Caco-2 (cell line): Measurements from ENCODE around the gene NUP98. TPM values are rescaled to one million over a fixed set of nuclear protein-coding genes. Genes with fewer than 3 reads are reported as not detected.
"Not testable (repeated sequence)": the region's sequence is repeated elsewhere in the genome, so short reads cannot be mapped to it uniquely, and the experiment has no call there.

Source experiments
- BruUV-seq: library from RNA; stranded (reverse); fragments of 400-500 nt; replicated peaks from 2 replicates; lab custom pipeline; 2021; lab: Mats Ljungman, UMichigan
- CTCF ChIA-PET: fragments of 300-600 bp; sonication (Branson Sonifier 250); formaldehyde crosslinking; loops from one replicate; lab custom pipeline; 2022; ENCODE audit warnings: antibody characterized with exemption; lab: Charles Lee
- POLR2A ChIA-PET: fragments of 300-600 bp; sonication (Branson Sonifier 250); formaldehyde crosslinking; loops from one replicate; lab custom pipeline; 2022; ENCODE audit warnings: antibody characterized with exemption; lab: Charles Lee
- DNase-seq, 2 experiments: peaks; one replicate each; pipeline versions ENCODE4 v3.0.0 to v3.0.0-alpha.2; 2020 to 2022
- H3K27me3 ChIP-seq: replicated peaks from 2 replicates; pipeline ENCODE4 v1.6.0; 2011; ENCODE audit warnings: low read length; ENCODE audit not compliant: control insufficient read depth, insufficient read depth
- H3K36me3 ChIP-seq: 2 replicates; pipeline ENCODE4 v1.5.1; 2011; ENCODE audit warnings: low read length; ENCODE audit not compliant: control insufficient read depth, insufficient read depth
- H3K4me1 ChIP-seq: fragments of 250-450 bp; sonication (Bioruptor Pico); 2 replicates; pipeline ENCODE4 v1.5.1; 2020; ENCODE audit warnings: mild to moderate bottlenecking
- H3K4me3 ChIP-seq: 2 replicates; pipeline ENCODE4 v1.5.1; 2011; ENCODE audit warnings: low read depth, mild to moderate bottlenecking, control low read depth, low read length
- H3K9me3 ChIP-seq: fragments of 250-450 bp; sonication (Bioruptor Pico); 2 replicates; pipeline ENCODE4 v1.5.1; 2020; ENCODE audit warnings: mild to moderate bottlenecking, moderate library complexity
- H3K27ac Mint-ChIP-seq: one replicate; pipeline ENCODE4 v1.8.0; 2022; ENCODE audit warnings: mixed read lengths; ENCODE audit not compliant: unreplicated experiment
- H3K27me3 Mint-ChIP-seq: one replicate; pipeline ENCODE4 v1.8.0; 2022; ENCODE audit warnings: mixed read lengths; ENCODE audit not compliant: insufficient read depth, unreplicated experiment
- H3K36me3 Mint-ChIP-seq: one replicate; pipeline ENCODE4 v1.8.0; 2022; ENCODE audit warnings: mild to moderate bottlenecking, mixed read lengths; ENCODE audit not compliant: insufficient read depth, unreplicated experiment
- H3K4me1 Mint-ChIP-seq: one replicate; pipeline ENCODE4 v1.8.0; 2022; ENCODE audit warnings: low read depth, mixed read lengths; ENCODE audit not compliant: unreplicated experiment
- H3K4me3 Mint-ChIP-seq: one replicate; pipeline ENCODE4 v1.8.0; 2022; ENCODE audit warnings: mild to moderate bottlenecking, moderate library complexity, mixed read lengths; ENCODE audit not compliant: unreplicated experiment
- H3K9me3 Mint-ChIP-seq: one replicate; pipeline ENCODE4 v1.8.0; 2022; ENCODE audit warnings: mixed read lengths; ENCODE audit not compliant: unreplicated experiment
- intact Hi-C: fragments of 100-400 bp; cut with micrococcal nuclease; formaldehyde crosslinking; loops from one replicate; pipeline ENCODE4 v1.10.0; 2022; ENCODE audit not compliant: unreplicated experiment
- total RNA-seq: library from RNA; stranded (reverse); gene quantifications from 2 replicates; pipeline ENCODE4 v1.2.3, GENCODE V29; 2022
- TF ChIP-seq, protein P1 (sequence below), 2 experiments: fragments of 200-600 bp in 1 of 2; IDR thresholded peaks; 1 replicate in 1 of 2; 2 replicates in 1 of 2; pipeline versions ENCODE4 v1.5.1 to v1.8.0; 2011 to 2022; ENCODE audit warnings: antibody characterized with exemption in 1 of 2, control low read depth in 1 of 2, inconsistent platforms in 1 of 2, low read depth in 1 of 2, low read length in 1 of 2, mild to moderate bottlenecking in 1 of 2, moderate library complexity in 1 of 2; ENCODE audit not compliant: insufficient read depth in 1 of 2, severe bottlenecking in 1 of 2, unreplicated experiment in 1 of 2

NUP98 gene
- total RNA-seq, 1 experiment from 2014 or later: 146 TPM

DNA sequence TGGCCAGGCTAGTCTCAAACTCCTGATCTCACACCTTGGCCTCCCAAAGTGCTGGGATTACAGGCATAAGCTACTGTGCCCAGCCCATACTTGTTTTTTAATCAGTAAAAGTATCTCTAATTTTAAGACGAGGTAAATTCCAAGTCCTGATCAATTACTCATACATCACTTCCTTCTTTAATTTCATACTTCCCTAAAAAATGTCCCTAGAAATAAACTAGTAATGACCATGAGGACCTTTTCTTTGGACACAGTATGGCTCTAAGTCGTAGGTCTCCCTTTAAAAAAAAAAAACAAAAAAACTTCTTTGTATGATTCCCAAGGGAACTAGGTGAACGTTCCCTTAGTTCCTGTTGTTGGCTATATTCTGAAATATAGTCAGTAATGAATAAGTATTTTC is 29.8 kb downstream of the NUP98 start:
- H3K9me3 ChIP-seq: no peaks in the 10 kb centered on the region; the same call in 1 of the 2 replicates
- DNase-seq: no peak
- no peaks in the 10 kb centered on the region for H3K9me3 Mint-ChIP-seq
- ChIA-PET POLR2A (no interaction called here), CTCF (no interaction called here)
- TF ChIP-seq, protein P1, sequence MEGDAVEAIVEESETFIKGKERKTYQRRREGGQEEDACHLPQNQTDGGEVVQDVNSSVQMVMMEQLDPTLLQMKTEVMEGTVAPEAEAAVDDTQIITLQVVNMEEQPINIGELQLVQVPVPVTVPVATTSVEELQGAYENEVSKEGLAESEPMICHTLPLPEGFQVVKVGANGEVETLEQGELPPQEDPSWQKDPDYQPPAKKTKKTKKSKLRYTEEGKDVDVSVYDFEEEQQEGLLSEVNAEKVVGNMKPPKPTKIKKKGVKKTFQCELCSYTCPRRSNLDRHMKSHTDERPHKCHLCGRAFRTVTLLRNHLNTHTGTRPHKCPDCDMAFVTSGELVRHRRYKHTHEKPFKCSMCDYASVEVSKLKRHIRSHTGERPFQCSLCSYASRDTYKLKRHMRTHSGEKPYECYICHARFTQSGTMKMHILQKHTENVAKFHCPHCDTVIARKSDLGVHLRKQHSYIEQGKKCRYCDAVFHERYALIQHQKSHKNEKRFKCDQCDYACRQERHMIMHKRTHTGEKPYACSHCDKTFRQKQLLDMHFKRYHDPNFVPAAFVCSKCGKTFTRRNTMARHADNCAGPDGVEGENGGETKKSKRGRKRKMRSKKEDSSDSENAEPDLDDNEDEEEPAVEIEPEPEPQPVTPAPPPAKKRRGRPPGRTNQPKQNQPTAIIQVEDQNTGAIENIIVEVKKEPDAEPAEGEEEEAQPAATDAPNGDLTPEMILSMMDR (IDR thresholded peaks at IDR 0.05; ENCODE audit: insufficient read depth in 1 of 2, low read depth in 1 of 2, low read length in 1 of 2, severe bottlenecking in 1 of 2, unreplicated experiment in 1 of 2): no peak
- H3K4me1 ChIP-seq: no peaks in the 10 kb centered on the region
- H3K27me3 Mint-ChIP-seq: no peaks in the 10 kb centered on the region
- BruUV-seq: no TSS peak
- no peak overlapping the region for H3K4me3 ChIP-seq
- H3K27ac Mint-ChIP-seq: no peak overlapping the region
- intact Hi-C loops: no loop called here
- H3K4me3 Mint-ChIP-seq: no peak overlapping the region
- H3K4me1 Mint-ChIP-seq: no peaks in the 10 kb centered on the region
- H3K27me3 ChIP-seq: no peaks in the 10 kb centered on the region
- H3K36me3 ChIP-seq: peaks cover 1% of the 10 kb centered on the region
- H3K36me3 Mint-ChIP-seq: peaks cover 99% of the 10 kb centered on the region

DNA sequence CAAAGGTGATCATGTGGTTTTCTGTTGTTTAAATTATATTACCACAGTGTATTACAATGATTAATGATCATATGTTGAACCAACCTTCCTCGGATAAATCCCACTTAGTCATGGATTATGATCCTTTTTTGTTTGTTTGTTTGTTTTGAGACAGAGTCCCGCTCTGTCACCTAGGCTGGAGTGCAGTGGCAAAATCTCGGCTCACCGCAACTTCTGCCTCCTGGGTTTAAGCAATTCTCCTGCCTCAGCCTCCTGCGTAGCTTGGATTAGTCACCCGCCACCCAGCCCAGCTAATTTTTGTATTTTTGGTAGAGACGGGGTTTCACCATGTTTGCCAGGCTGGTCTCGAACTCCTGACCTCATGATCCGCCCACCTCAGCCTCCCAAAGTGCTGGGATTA is 30.5 kb downstream of the NUP98 start:
- H3K9me3 Mint-ChIP-seq, H3K27me3 ChIP-seq, H3K36me3 ChIP-seq, H3K4me1 ChIP-seq, DNase-seq, H3K4me3 ChIP-seq, H3K9me3 ChIP-seq, H3K4me1 Mint-ChIP-seq, POLR2A ChIA-PET, H3K27ac Mint-ChIP-seq, H3K27me3 Mint-ChIP-seq, CTCF ChIA-PET, H3K4me3 Mint-ChIP-seq, intact Hi-C loops, BruUV-seq: not testable (repeated sequence)
- H3K36me3 Mint-ChIP-seq: peaks cover 99% of the 10 kb centered on the region

DNA sequence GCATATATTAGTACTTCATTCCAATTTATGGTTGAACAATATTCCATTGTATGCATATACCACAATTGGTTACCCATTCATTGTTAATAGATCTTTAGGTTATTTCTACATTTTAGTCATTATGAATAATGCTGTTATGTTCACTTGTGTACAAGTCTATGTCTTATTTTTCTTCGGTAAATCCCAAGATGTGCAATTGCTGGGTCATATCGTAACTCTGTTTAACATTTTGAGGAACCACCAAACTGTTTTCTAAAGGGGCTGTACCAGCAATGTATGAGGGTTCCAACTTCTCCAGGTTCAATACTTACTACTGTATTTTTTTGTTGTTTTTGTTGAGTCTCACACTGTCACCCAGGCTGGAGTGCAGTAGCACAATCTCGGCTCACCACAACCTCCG is 33.1 kb downstream of the NUP98 start:
- BruUV-seq: no TSS peak
- Mint-ChIP-seq H3K4me3 (no peak overlapping the region), H3K9me3 (no peaks in the 10 kb centered on the region), H3K36me3 (peaks cover 99% of the 10 kb centered on the region), H3K27me3 (no peaks in the 10 kb centered on the region), H3K4me1 (no peaks in the 10 kb centered on the region), H3K27ac (no peak overlapping the region)
- no peaks in the 10 kb centered on the region for H3K27me3 ChIP-seq
- POLR2A ChIA-PET: no interaction called here
- no peaks in the 10 kb centered on the region for H3K9me3 ChIP-seq
- H3K4me1 ChIP-seq: no peaks in the 10 kb centered on the region
- H3K36me3 ChIP-seq: peaks cover 1% of the 10 kb centered on the region
- TF ChIP-seq, protein P1 (IDR thresholded peaks at IDR 0.05; ENCODE audit: insufficient read depth in 1 of 2, low read depth in 1 of 2, low read length in 1 of 2, severe bottlenecking in 1 of 2, unreplicated experiment in 1 of 2): no peak
- DNase-seq: no peak
- intact Hi-C loops: no loop called here
- CTCF ChIA-PET: no interaction called here
- no peak overlapping the region for H3K4me3 ChIP-seq

DNA sequence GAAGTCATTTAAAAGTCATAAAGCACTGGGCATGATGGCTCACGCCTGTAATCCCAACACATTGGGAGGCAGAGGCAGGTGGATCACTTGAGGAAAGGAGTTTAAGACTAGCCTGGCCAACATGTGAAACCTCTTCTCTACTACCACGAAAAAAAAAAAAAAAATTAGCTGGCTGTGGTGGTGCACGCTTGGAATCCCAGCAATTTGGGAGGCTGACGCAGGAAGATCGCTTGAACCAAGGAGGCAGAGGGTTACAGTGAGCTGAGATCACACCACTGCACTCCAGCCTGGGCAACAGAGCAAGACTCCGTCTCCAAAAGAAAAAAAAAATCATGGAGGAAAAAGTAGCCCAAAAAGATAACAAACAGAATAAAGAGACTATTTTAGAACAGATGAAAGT is 42.2 kb downstream of the NUP98 start:
- TF ChIP-seq, protein P1 (IDR thresholded peaks at IDR 0.05; ENCODE audit: insufficient read depth in 1 of 2, low read depth in 1 of 2, low read length in 1 of 2, severe bottlenecking in 1 of 2, unreplicated experiment in 1 of 2): no peak
- Mint-ChIP-seq H3K36me3 (peaks cover 95% of the 10 kb centered on the region), H3K4me1 (no peaks in the 10 kb centered on the region), H3K27ac (no peak overlapping the region), H3K4me3 (no peak overlapping the region), H3K9me3 (no peaks in the 10 kb centered on the region), H3K27me3 (no peaks in the 10 kb centered on the region)
- ChIA-PET CTCF (no interaction called here), POLR2A (no interaction called here)
- H3K36me3 ChIP-seq: peaks cover 7% of the 10 kb centered on the region
- no peak for DNase-seq
- no TSS peak for BruUV-seq
- intact Hi-C loops: no loop called here
- no peaks in the 10 kb centered on the region for H3K4me1 ChIP-seq
- H3K9me3 ChIP-seq: no peaks in the 10 kb centered on the region
- no peak overlapping the region for H3K4me3 ChIP-seq
- H3K27me3 ChIP-seq: no peaks in the 10 kb centered on the region
